Fibroblast of mammary gland (primary cell): Measurements from ENCODE around the gene TUBA3E.
A peak's percentile ranks its signal among the peaks of the same experiment; 100 is the strongest.
"Not testable (repeated sequence)": the region's sequence is repeated elsewhere in the genome, so short reads cannot be mapped to it uniquely, and the experiment has no call there.

ENCODE experiments used
- DNase-seq: peaks from one replicate; pipeline ENCODE4 v3.0.0-alpha.2; 2010; ENCODE audit warnings: low read depth
- H3K4me3 ChIP-seq: 2 replicates; pipeline ENCODE4 v1.5.1; 2011; ENCODE audit warnings: low read depth, mild to moderate bottlenecking, low read length, moderate library complexity; ENCODE audit not compliant: control insufficient read depth
- CTCF ChIP-seq: conservative IDR thresholded peaks from 2 replicates; pipeline ENCODE4 v1.5.1; 2011; ENCODE audit warnings: low read depth, low read length, inconsistent platforms; ENCODE audit not compliant: control insufficient read depth, insufficient read depth

The TUBA3E gene

GRCh38 chr2:130198343-130198742 is at the start of gene TUBA3E:
TUBA3E (minus strand) TSS chr2:130198439; CDS start chr2:130198360, 79 bp downstream.
- H3K4me3 ChIP-seq = no peak within 1 kb of the TSS
- no peak for DNase-seq
- TF ChIP-seq CTCF = no peak

GRCh38 chr2:130246430-130246829 is 48.2 kb upstream of the TUBA3E start:
- no peak overlapping the region for H3K4me3 ChIP-seq
- no peak for TF ChIP-seq CTCF
- DNase-seq = no peak

- TF ChIP-seq CTCF = no peak
- no peak overlapping the region for H3K4me3 ChIP-seq
- DNase-seq = no peak
Measured at GRCh38 chr2:130245976-130246375, 47.7 kb upstream of the TUBA3E start.

GRCh38 chr2:130243359-130243758 is 45.1 kb upstream of the TUBA3E start:
- TF ChIP-seq CTCF = no peak
- H3K4me3 ChIP-seq = no peak overlapping the region
- DNase-seq = no peak

- TF ChIP-seq CTCF = no peak
- DNase-seq = peak; percentile 62
- no peak overlapping the region for H3K4me3 ChIP-seq
Measured at GRCh38 chr2:130241041-130241707, 42.9 kb upstream of the TUBA3E start.

GRCh38 chr2:130239581-130239980 is 41.3 kb upstream of the TUBA3E start:
- not testable (repeated sequence) for H3K4me3 ChIP-seq, DNase-seq

GRCh38 chr2:130233066-130233465 is 34.8 kb upstream of the TUBA3E start:
- not testable (repeated sequence) for H3K4me3 ChIP-seq, DNase-seq

- H3K4me3 ChIP-seq = no peak overlapping the region
- DNase-seq = no peak
- no peak for TF ChIP-seq CTCF
Measured at GRCh38 chr2:130231656-130232055, 33.4 kb upstream of the TUBA3E start.

GRCh38 chr2:130230907-130231306 is 32.7 kb upstream of the TUBA3E start:
- not testable (repeated sequence) for H3K4me3 ChIP-seq, DNase-seq

- not testable (repeated sequence) for H3K4me3 ChIP-seq, DNase-seq
Measured at GRCh38 chr2:130230376-130230775, 32.1 kb upstream of the TUBA3E start.

- DNase-seq = peak; percentile 20
- not testable (repeated sequence) for H3K4me3 ChIP-seq
Measured at GRCh38 chr2:130229161-130229510, 30.9 kb upstream of the TUBA3E start.
